ENCODE measurements around the gene FBXL12.
"Not testable (repeated sequence)": the region's sequence is repeated elsewhere in the genome, so short reads cannot be mapped to it uniquely, and the experiment has no call there.

- TF ChIP-seq CTCF, POLR2AphosphoS5 (IDR thresholded peaks at IDR 0.05): not testable (repeated sequence)
These were observed 24.9 kb upstream of the FBXL12 start for GRCh38 chr19:9843626-9844273.

Measured in prostate gland (tissue), 2 donors.